ENCODE data around the gene LNX2.

The LNX2 gene

GRCh38 chr13:27559719-27560118, 60.6 kb downstream of the LNX2 start:
- DNase-seq (ENCODE audit: low read depth) = no peak

- no peak for DNase-seq (ENCODE audit: low read depth)
Observed at GRCh38 chr13:27556109-27556508, 64.2 kb downstream of the LNX2 start.

GRCh38 chr13:27551562-27551961, 68.8 kb downstream of the LNX2 start:
- no peak for DNase-seq (ENCODE audit: low read depth)

GRCh38 chr13:27549406-27549981, 70.8 kb downstream of the LNX2 start:
- no peak for DNase-seq (ENCODE audit: low read depth)

GRCh38 chr13:27542220-27542619, 78.1 kb downstream of the LNX2 start:
- no peak for DNase-seq (ENCODE audit: low read depth)

GRCh38 chr13:27541386-27541785, 78.9 kb downstream of the LNX2 start:
- no peak for DNase-seq (ENCODE audit: low read depth)

GRCh38 chr13:27536361-27537101, 83.8 kb downstream of the LNX2 start:
- no peak for DNase-seq (ENCODE audit: low read depth)

- DNase-seq (ENCODE audit: low read depth) = no peak
Observed at GRCh38 chr13:27535546-27535945, 84.8 kb downstream of the LNX2 start.

- DNase-seq (ENCODE audit: low read depth) = no peak
Observed at GRCh38 chr13:27534981-27535380, 85.3 kb downstream of the LNX2 start.

- DNase-seq (ENCODE audit: low read depth) = no peak
Observed at GRCh38 chr13:27534108-27534980, 86.0 kb downstream of the LNX2 start.

- DNase-seq (ENCODE audit: low read depth) = peak; percentile 40
Observed at GRCh38 chr13:27533155-27533643, 87.1 kb downstream of the LNX2 start.

- no peak for DNase-seq (ENCODE audit: low read depth)
Observed at GRCh38 chr13:27528908-27529307, 91.4 kb downstream of the LNX2 start.

- no peak for DNase-seq (ENCODE audit: low read depth)
Observed at GRCh38 chr13:27526516-27526915, 93.8 kb downstream of the LNX2 start.

- no peak for DNase-seq (ENCODE audit: low read depth)
Observed at GRCh38 chr13:27524981-27525975, 95.1 kb downstream of the LNX2 start.

- peak; percentile 10 for DNase-seq (ENCODE audit: low read depth)
Observed at GRCh38 chr13:27523346-27524073, 96.8 kb downstream of the LNX2 start.

GRCh38 chr13:27522847-27523246, 97.5 kb downstream of the LNX2 start:
- no peak for DNase-seq (ENCODE audit: low read depth)

- DNase-seq (ENCODE audit: low read depth) = no peak
Observed at GRCh38 chr13:27516103-27516502, 104.2 kb downstream of the LNX2 start.

GRCh38 chr13:27510082-27510481, 110.2 kb downstream of the LNX2 start:
- DNase-seq (ENCODE audit: low read depth) = no peak

GRCh38 chr13:27508802-27509201, 111.5 kb downstream of the LNX2 start:
- no peak for DNase-seq (ENCODE audit: low read depth)

- no peak for DNase-seq (ENCODE audit: low read depth)
Observed at GRCh38 chr13:27505792-27506191, 114.5 kb downstream of the LNX2 start.

- DNase-seq (ENCODE audit: low read depth) = no peak
Observed at GRCh38 chr13:27504868-27505194, 115.5 kb downstream of the LNX2 start.
